ENCODE data around the gene ETV3. TPM values are rescaled to one million over a fixed set of nuclear protein-coding genes. Genes with fewer than 3 reads are reported as not detected.

ETV3 gene
- total RNA-seq, 1 experiment from 2014 or later: 22.2 TPM

DNA sequence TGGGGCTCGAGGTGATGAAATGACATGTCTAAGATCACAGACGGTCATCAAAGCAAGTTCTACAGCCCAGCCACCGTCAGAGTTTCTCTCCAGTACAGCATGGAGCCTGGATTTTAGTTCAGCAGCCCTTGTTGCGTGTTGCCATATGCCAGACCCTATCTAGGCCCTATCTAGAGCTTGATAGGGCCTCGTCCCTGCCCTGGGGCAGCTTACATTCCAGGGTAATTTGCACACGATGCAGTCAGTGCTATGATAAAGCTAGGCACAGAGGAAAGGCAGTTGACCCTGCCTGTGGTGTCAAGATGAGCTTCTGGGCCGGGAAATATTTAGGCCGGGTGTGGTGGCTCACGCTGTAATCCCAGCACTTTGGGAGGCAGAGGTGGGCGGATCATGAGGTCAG, 57.5 kb downstream of the ETV3 start:
- DNase-seq (ENCODE audit: low read depth, low spot score) (no peak), ATAC-seq (no peak)
- in situ Hi-C loops (cut with HindIII; ENCODE audit: low pct_unique_long_range_greater_than_20kb, low sequenced_read_pairs): no loop called here
- ChIA-PET CTCF (interaction anchor here (2.6 kb wide), 1 partner anchor 9 kb away, joined by 8 read pairs; no protein-coding TSS in a partner anchor), POLR2A (no interaction called here)
- H3K36me3 ChIP-seq (ENCODE audit: control insufficient read depth, insufficient read depth, low read length): no peaks in the 10 kb centered on the region
- H3K9me3 ChIP-seq (ENCODE audit: control insufficient read depth, insufficient read depth, low read depth, low read length): no peaks in the 10 kb centered on the region
- no peak for TF ChIP-seq TCF7L2 (IDR thresholded peaks at IDR 0.05; ENCODE audit: low read depth, low read length)
- TF ChIP-seq, protein P1, sequence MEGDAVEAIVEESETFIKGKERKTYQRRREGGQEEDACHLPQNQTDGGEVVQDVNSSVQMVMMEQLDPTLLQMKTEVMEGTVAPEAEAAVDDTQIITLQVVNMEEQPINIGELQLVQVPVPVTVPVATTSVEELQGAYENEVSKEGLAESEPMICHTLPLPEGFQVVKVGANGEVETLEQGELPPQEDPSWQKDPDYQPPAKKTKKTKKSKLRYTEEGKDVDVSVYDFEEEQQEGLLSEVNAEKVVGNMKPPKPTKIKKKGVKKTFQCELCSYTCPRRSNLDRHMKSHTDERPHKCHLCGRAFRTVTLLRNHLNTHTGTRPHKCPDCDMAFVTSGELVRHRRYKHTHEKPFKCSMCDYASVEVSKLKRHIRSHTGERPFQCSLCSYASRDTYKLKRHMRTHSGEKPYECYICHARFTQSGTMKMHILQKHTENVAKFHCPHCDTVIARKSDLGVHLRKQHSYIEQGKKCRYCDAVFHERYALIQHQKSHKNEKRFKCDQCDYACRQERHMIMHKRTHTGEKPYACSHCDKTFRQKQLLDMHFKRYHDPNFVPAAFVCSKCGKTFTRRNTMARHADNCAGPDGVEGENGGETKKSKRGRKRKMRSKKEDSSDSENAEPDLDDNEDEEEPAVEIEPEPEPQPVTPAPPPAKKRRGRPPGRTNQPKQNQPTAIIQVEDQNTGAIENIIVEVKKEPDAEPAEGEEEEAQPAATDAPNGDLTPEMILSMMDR (IDR thresholded peaks at IDR 0.05): no peak
- TF ChIP-seq POLR2AphosphoS5 (IDR thresholded peaks at IDR 0.05; ENCODE audit: low read depth, low read length): no peak
- TF ChIP-seq, protein P2, sequence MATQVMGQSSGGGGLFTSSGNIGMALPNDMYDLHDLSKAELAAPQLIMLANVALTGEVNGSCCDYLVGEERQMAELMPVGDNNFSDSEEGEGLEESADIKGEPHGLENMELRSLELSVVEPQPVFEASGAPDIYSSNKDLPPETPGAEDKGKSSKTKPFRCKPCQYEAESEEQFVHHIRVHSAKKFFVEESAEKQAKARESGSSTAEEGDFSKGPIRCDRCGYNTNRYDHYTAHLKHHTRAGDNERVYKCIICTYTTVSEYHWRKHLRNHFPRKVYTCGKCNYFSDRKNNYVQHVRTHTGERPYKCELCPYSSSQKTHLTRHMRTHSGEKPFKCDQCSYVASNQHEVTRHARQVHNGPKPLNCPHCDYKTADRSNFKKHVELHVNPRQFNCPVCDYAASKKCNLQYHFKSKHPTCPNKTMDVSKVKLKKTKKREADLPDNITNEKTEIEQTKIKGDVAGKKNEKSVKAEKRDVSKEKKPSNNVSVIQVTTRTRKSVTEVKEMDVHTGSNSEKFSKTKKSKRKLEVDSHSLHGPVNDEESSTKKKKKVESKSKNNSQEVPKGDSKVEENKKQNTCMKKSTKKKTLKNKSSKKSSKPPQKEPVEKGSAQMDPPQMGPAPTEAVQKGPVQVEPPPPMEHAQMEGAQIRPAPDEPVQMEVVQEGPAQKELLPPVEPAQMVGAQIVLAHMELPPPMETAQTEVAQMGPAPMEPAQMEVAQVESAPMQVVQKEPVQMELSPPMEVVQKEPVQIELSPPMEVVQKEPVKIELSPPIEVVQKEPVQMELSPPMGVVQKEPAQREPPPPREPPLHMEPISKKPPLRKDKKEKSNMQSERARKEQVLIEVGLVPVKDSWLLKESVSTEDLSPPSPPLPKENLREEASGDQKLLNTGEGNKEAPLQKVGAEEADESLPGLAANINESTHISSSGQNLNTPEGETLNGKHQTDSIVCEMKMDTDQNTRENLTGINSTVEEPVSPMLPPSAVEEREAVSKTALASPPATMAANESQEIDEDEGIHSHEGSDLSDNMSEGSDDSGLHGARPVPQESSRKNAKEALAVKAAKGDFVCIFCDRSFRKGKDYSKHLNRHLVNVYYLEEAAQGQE (IDR thresholded peaks at IDR 0.05; ENCODE audit: insufficient read depth in 1 of 2, low read depth in 2 of 2, low read length in 1 of 2): no peak
- TF ChIP-seq SIN3A (IDR thresholded peaks at IDR 0.05; ENCODE audit: borderline replicate concordance, insufficient read depth, low read depth, low read length): no peak
- no peaks in the 10 kb centered on the region for H3K27me3 ChIP-seq (ENCODE audit: control insufficient read depth, insufficient read depth, low read length)
- no TSS peak for BruUV-seq (replicated peaks)
- H3K27ac ChIP-seq (ENCODE audit: low read length): no peak overlapping the region
- H3K4me1 ChIP-seq (ENCODE audit: control insufficient read depth, insufficient read depth, low read length): no peaks in the 10 kb centered on the region
- H3K4me3 ChIP-seq (ENCODE audit: low read depth in 2 of 2, low read length in 2 of 2): no peak overlapping the region
- intact Hi-C loops (cut with micrococcal nuclease; ENCODE audit: unreplicated experiment): no loop called here

DNA sequence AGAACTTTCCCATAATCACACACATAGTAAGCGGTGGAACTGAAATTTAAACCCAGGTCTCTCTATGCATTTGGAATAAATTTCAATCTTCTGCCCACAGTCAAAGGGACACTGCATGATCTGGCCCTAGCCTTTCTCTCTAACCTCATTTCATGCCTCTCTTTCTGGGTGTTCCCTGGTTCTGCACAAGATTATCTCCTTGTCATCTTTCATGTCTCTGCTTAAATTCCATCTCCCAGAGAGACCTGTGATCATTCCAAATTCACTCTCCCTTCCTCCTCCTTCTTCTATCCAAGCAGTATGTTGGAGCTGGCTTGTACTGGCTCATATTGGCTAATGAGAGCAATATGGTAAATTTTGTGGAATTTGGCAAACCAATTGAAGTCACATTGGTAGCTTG, 60.8 kb downstream of the ETV3 start:
- ATAC-seq: no peak
- no peak for DNase-seq (ENCODE audit: low read depth, low spot score)
- in situ Hi-C loops (cut with HindIII; ENCODE audit: low pct_unique_long_range_greater_than_20kb, low sequenced_read_pairs) (no loop called here), intact Hi-C loops (cut with micrococcal nuclease; ENCODE audit: unreplicated experiment) (loop anchor here (10.0 kb wide), 2 partner anchors 73 to 103 kb away; no protein-coding TSS in a partner anchor)
- Histone ChIP-seq H3K27ac (ENCODE audit: low read length) (no peak overlapping the region), H3K36me3 (ENCODE audit: control insufficient read depth, insufficient read depth, low read length) (no peaks in the 10 kb centered on the region), H3K9me3 (ENCODE audit: control insufficient read depth, insufficient read depth, low read depth, low read length) (no peaks in the 10 kb centered on the region), H3K4me3 (ENCODE audit: low read depth in 2 of 2, low read length in 2 of 2) (no peak overlapping the region), H3K27me3 (ENCODE audit: control insufficient read depth, insufficient read depth, low read length) (peaks cover 7% of the 10 kb centered on the region; the same call in 1 of the 2 replicates), H3K4me1 (ENCODE audit: control insufficient read depth, insufficient read depth, low read length) (no peaks in the 10 kb centered on the region)
- POLR2A ChIA-PET: no interaction called here
- BruUV-seq (replicated peaks): no TSS peak
- TF ChIP-seq TCF7L2 (IDR thresholded peaks at IDR 0.05; ENCODE audit: low read depth, low read length) (no peak), SIN3A (IDR thresholded peaks at IDR 0.05; ENCODE audit: borderline replicate concordance, insufficient read depth, low read depth, low read length) (no peak), POLR2AphosphoS5 (IDR thresholded peaks at IDR 0.05; ENCODE audit: low read depth, low read length) (no peak)
- TF ChIP-seq, protein P2 (IDR thresholded peaks at IDR 0.05; ENCODE audit: insufficient read depth in 1 of 2, low read depth in 2 of 2, low read length in 1 of 2): no peak
- TF ChIP-seq, protein P1 (IDR thresholded peaks at IDR 0.05): no peak
- CTCF ChIA-PET: interaction anchor here (1.1 kb wide), 1 partner anchor 13 kb away, joined by 3 read pairs; no protein-coding TSS in a partner anchor

Data from Panc1 (cell line).